Loucy (cell line): ENCODE data around the gene GSTT4.

Experiments used
- H2AFZ ChIP-seq: fragments of 200-600 bp; sonication (generic); 2 replicates; pipeline ENCODE4 v1.6.0; 2016; ENCODE audit warnings: antibody characterized with exemption, mild to moderate bottlenecking, low read length, moderate library complexity
- H3F3A ChIP-seq: fragments of 200-600 bp; 2 replicates; pipeline ENCODE4 v1.6.0; 2016; ENCODE audit warnings: antibody characterized with exemption, low read depth, mild to moderate bottlenecking
- H3K27me3 ChIP-seq: fragments of 200-600 bp; sonication (generic); 2 replicates; pipeline ENCODE4 v1.6.1; 2014; ENCODE audit warnings: low read length, mild to moderate bottlenecking; ENCODE audit not compliant: insufficient read depth, poor library complexity, severe bottlenecking
- H3K36me3 ChIP-seq: fragments of 200-600 bp; sonication (generic); 2 replicates; pipeline ENCODE4 v1.6.1; 2016; ENCODE audit warnings: low read length; ENCODE audit not compliant: insufficient read depth
- H3K4me1 ChIP-seq: fragments of 200-600 bp; sonication (generic); 2 replicates; pipeline ENCODE4 v1.5.1; 2014; ENCODE audit warnings: low read length, mild to moderate bottlenecking; ENCODE audit not compliant: insufficient read depth, poor library complexity, severe bottlenecking
- H3K4me2 ChIP-seq: fragments of 200-600 bp; sonication (generic); 2 replicates; pipeline ENCODE4 v1.6.0; 2014; ENCODE audit warnings: antibody characterized with exemption, low read length, low read depth, mild to moderate bottlenecking; ENCODE audit not compliant: poor library complexity, severe bottlenecking
- H3K4me3 ChIP-seq: fragments of 200-600 bp; sonication (generic); 2 replicates; pipeline ENCODE4 v1.5.1; 2014; ENCODE audit warnings: low read length, mild to moderate bottlenecking, mixed read lengths; ENCODE audit not compliant: poor library complexity, severe bottlenecking
- H3K79me2 ChIP-seq: fragments of 200-600 bp; sonication (generic); 2 replicates; pipeline ENCODE4 v1.6.1; 2014; ENCODE audit warnings: low read length; ENCODE audit not compliant: insufficient read depth
- H3K9ac ChIP-seq: fragments of 200-600 bp; sonication (generic); 2 replicates; pipeline ENCODE4 v1.6.0; 2014; ENCODE audit warnings: mild to moderate bottlenecking, low read depth, low read length, moderate library complexity; ENCODE audit not compliant: poor library complexity, severe bottlenecking
- H3K9me2 ChIP-seq: fragments of 200-600 bp; sonication (generic); replicated peaks from 2 replicates; pipeline ENCODE4 v1.6.1; 2016; ENCODE audit warnings: low read depth, low read length, mixed read lengths
- H3K9me3 ChIP-seq: fragments of 200-600 bp; sonication (generic); 2 replicates; pipeline ENCODE4 v1.6.1; 2014; ENCODE audit warnings: mild to moderate bottlenecking, antibody characterized with exemption, low read length, low read depth; ENCODE audit not compliant: insufficient read depth
- H4K20me1 ChIP-seq: fragments of 200-600 bp; sonication (generic); 2 replicates; pipeline ENCODE4 v1.6.0; 2014; ENCODE audit warnings: antibody characterized with exemption, low read length, mild to moderate bottlenecking; ENCODE audit not compliant: insufficient read depth, poor library complexity, severe bottlenecking
- CTCF ChIP-seq: fragments of 200-600 bp; sonication (generic); conservative IDR thresholded peaks from 2 replicates; pipeline ENCODE4 v1.5.1; 2014; ENCODE audit warnings: mild to moderate bottlenecking, antibody characterized with exemption, low read length
- EZH2phosphoT487 ChIP-seq: fragments of 200-600 bp; IDR thresholded peaks from 2 replicates; pipeline ENCODE4 v1.6.1; 2018; ENCODE audit warnings: antibody characterized with exemption, mild to moderate bottlenecking, moderate library complexity, borderline replicate concordance

The GSTT4 gene

GRCh38 chr22:24008022-24008283, 2.7 kb upstream of the GSTT4 start:
- H3K4me3 ChIP-seq = no peak overlapping the region
- H3K9me2 ChIP-seq = no peaks in the 10 kb centered on the region
- peaks cover 6% of the 10 kb centered on the region for H3K4me1 ChIP-seq
- H3K36me3 ChIP-seq = no peaks in the 10 kb centered on the region
- H3K9ac ChIP-seq = no peak overlapping the region
- H3K9me3 ChIP-seq = no peaks in the 10 kb centered on the region
- H3K79me2 ChIP-seq = peaks cover 15% of the 10 kb centered on the region
- no peaks in the 10 kb centered on the region for H3K27me3 ChIP-seq
- no peak overlapping the region for H3K4me2 ChIP-seq
- peaks cover 7% of the 10 kb centered on the region for H4K20me1 ChIP-seq
- H2AFZ ChIP-seq = no peak overlapping the region
- no peak for TF ChIP-seq EZH2phosphoT487
- no peak for TF ChIP-seq CTCF
- H3F3A ChIP-seq = no peaks in the 10 kb centered on the region

- H3K9me2 ChIP-seq = no peaks in the 10 kb centered on the region
- no peak overlapping the region for H3K4me3 ChIP-seq
- TF ChIP-seq CTCF (no peak), EZH2phosphoT487 (no peak)
- no peaks in the 10 kb centered on the region for H3K36me3 ChIP-seq
- no peaks in the 10 kb centered on the region for H3K9me3 ChIP-seq
- no peaks in the 10 kb centered on the region for H3F3A ChIP-seq
- peaks cover 3% of the 10 kb centered on the region for H3K4me1 ChIP-seq
- peaks cover 7% of the 10 kb centered on the region for H4K20me1 ChIP-seq
- no peak overlapping the region for H2AFZ ChIP-seq
- no peaks in the 10 kb centered on the region for H3K27me3 ChIP-seq
- H3K79me2 ChIP-seq = peaks cover 10% of the 10 kb centered on the region
- no peak overlapping the region for H3K4me2 ChIP-seq
- no peak overlapping the region for H3K9ac ChIP-seq
Observed at GRCh38 chr22:24007253-24008021, 2.2 kb upstream of the GSTT4 start.

GRCh38 chr22:24006914-24007214, 1.6 kb upstream of the GSTT4 start:
- Histone ChIP-seq H3K4me1 (peaks cover 3% of the 10 kb centered on the region), H3K4me2 (no peak overlapping the region), H3K9me3 (no peaks in the 10 kb centered on the region), H3K36me3 (no peaks in the 10 kb centered on the region), H3K27me3 (no peaks in the 10 kb centered on the region), H3K9me2 (no peaks in the 10 kb centered on the region), H3K79me2 (peaks cover 5% of the 10 kb centered on the region), H3K9ac (no peak overlapping the region), H4K20me1 (peaks cover 2% of the 10 kb centered on the region), H3K4me3 (no peak overlapping the region), H2AFZ (no peak overlapping the region), H3F3A (no peaks in the 10 kb centered on the region)
- TF ChIP-seq CTCF (no peak), EZH2phosphoT487 (no peak)
